ENCODE measurements around the gene TOPBP1.

GRCh38 chr3:133573629-133574194, 88.0 kb downstream of the TOPBP1 start, which contains the start of gene CDV3:
- no peak for TF ChIP-seq CTCF (IDR thresholded peaks at IDR 0.05; ENCODE audit: low read length)
- no peak for TF ChIP-seq EZH2 (IDR thresholded peaks at IDR 0.05; ENCODE audit: borderline replicate concordance, low read length)

All from OCI-LY1 (cell line).